Astrocyte (in vitro differentiated cells and primary cell): ENCODE results near the gene TIMM44. TPM values are rescaled to one million over a fixed set of nuclear protein-coding genes. Genes with fewer than 3 reads are reported as not detected.

ENCODE experiments used
- DNase-seq: peaks from one replicate; pipeline ENCODE4 v3.0.0-alpha.2; 2010; ENCODE audit warnings: low read depth
- FAIRE-seq: peaks from 2 replicates; lab custom pipeline; 2011; peaks lifted over from hg19 to GRCh38; lab: Jason Lieb, UNC
- H2AFZ ChIP-seq: 2 replicates; pipeline ENCODE4 v1.6.0; 2012; ENCODE audit warnings: low read depth, low read length, inconsistent platforms
- H3K27ac ChIP-seq: 2 replicates; pipeline ENCODE4 v1.5.1; 2011; ENCODE audit warnings: low read depth, low read length, inconsistent platforms
- H3K27me3 ChIP-seq: 2 replicates; pipeline ENCODE4 v1.6.0; 2011; ENCODE audit warnings: low read length, inconsistent platforms; ENCODE audit not compliant: insufficient read depth
- H3K36me3 ChIP-seq: 2 replicates; pipeline ENCODE4 v1.5.1; 2011; ENCODE audit warnings: low read length, inconsistent platforms; ENCODE audit not compliant: insufficient read depth
- H3K4me1 ChIP-seq: 2 replicates; pipeline ENCODE4 v1.5.1; 2011; ENCODE audit warnings: low read length, inconsistent platforms; ENCODE audit not compliant: insufficient read depth
- H3K4me2 ChIP-seq: 2 replicates; pipeline ENCODE4 v1.6.0; 2012; ENCODE audit warnings: low read length, inconsistent platforms
- H3K4me3 ChIP-seq: 2 replicates; pipeline ENCODE4 v1.5.1; 2011; ENCODE audit warnings: low read depth, mild to moderate bottlenecking, low read length, inconsistent platforms; ENCODE audit not compliant: insufficient read depth
- H3K79me2 ChIP-seq: 2 replicates; pipeline ENCODE4 v1.6.0; 2012; ENCODE audit warnings: mild to moderate bottlenecking, low read length, inconsistent platforms; ENCODE audit not compliant: insufficient read depth
- H3K9ac ChIP-seq: 2 replicates; pipeline ENCODE4 v1.6.0; 2012; ENCODE audit warnings: mild to moderate bottlenecking, low read length, inconsistent platforms
- H3K9me3 ChIP-seq: 2 replicates; pipeline ENCODE4 v1.5.1; 2012; ENCODE audit warnings: low read depth, mild to moderate bottlenecking, low read length, inconsistent platforms; ENCODE audit not compliant: insufficient read depth
- H4K20me1 ChIP-seq: 2 replicates; pipeline ENCODE4 v1.6.0; 2012; ENCODE audit warnings: low read length, inconsistent platforms; ENCODE audit not compliant: insufficient read depth
- H3K27ac Mint-ChIP-seq: one replicate; pipeline ENCODE4 v1.8.0; 2021; ENCODE audit warnings: mild to moderate bottlenecking, mixed read lengths; ENCODE audit not compliant: unreplicated experiment
- H3K27me3 Mint-ChIP-seq: one replicate; pipeline ENCODE4 v1.8.0; 2021; ENCODE audit warnings: low read depth, mixed read lengths; ENCODE audit not compliant: unreplicated experiment
- H3K36me3 Mint-ChIP-seq: one replicate; pipeline ENCODE4 v1.8.0; 2021; ENCODE audit warnings: low read depth, mixed read lengths; ENCODE audit not compliant: unreplicated experiment
- H3K4me1 Mint-ChIP-seq: one replicate; pipeline ENCODE4 v1.8.0; 2021; ENCODE audit warnings: low read depth, mixed read lengths; ENCODE audit not compliant: unreplicated experiment
- H3K4me3 Mint-ChIP-seq: one replicate; pipeline ENCODE4 v1.8.0; 2021; ENCODE audit warnings: mild to moderate bottlenecking, moderate library complexity, mixed read lengths; ENCODE audit not compliant: unreplicated experiment
- H3K9me3 Mint-ChIP-seq: one replicate; pipeline ENCODE4 v1.8.0; 2021; ENCODE audit warnings: mild to moderate bottlenecking, mixed read lengths; ENCODE audit not compliant: unreplicated experiment
- CTCF ChIP-seq: IDR thresholded peaks from 2 replicates; pipeline ENCODE4 v1.5.1; 2011; ENCODE audit warnings: low read depth, mild to moderate bottlenecking, inconsistent platforms, low read length, moderate library complexity; ENCODE audit not compliant: insufficient read depth
- EZH2 ChIP-seq: IDR thresholded peaks from 2 replicates; pipeline ENCODE4 v1.6.1; 2012; ENCODE audit warnings: mild to moderate bottlenecking, low read length, inconsistent platforms; ENCODE audit not compliant: insufficient read depth
- total RNA-seq: library from RNA; stranded (reverse); gene quantifications from 2 replicates; pipeline ENCODE4 v1.2.1, GENCODE V29; 2021

The TIMM44 gene
- total RNA-seq, 1 donor from 2014 or later = 71.1 TPM

GRCh38 chr19:7877249-7877836 is 66.1 kb downstream of the TIMM44 start:
- Mint-ChIP-seq H3K27me3 (peaks cover 14% of the 10 kb centered on the region), H3K9me3 (no peaks in the 10 kb centered on the region), H3K4me1 (peaks cover 4% of the 10 kb centered on the region), H3K27ac (peak overlapping the region; percentile 77), H3K4me3 (peak overlapping the region; percentile 9), H3K36me3 (no peaks in the 10 kb centered on the region)
- peaks cover 12% of the 10 kb centered on the region for H3K27me3 ChIP-seq
- no peaks in the 10 kb centered on the region for H3K79me2 ChIP-seq
- peaks cover 4% of the 10 kb centered on the region for H3K9me3 ChIP-seq
- H3K36me3 ChIP-seq = no peaks in the 10 kb centered on the region
- H3K9ac ChIP-seq = no peak overlapping the region
- H3K4me1 ChIP-seq = peaks cover under 1% of the 10 kb centered on the region
- no peak overlapping the region for H2AFZ ChIP-seq
- no peak for FAIRE-seq
- no peak overlapping the region for H3K4me2 ChIP-seq
- TF ChIP-seq CTCF (no peak), EZH2 (no peak)
- H3K4me3 ChIP-seq = no peak overlapping the region
- no peaks in the 10 kb centered on the region for H4K20me1 ChIP-seq
- no peak for DNase-seq
- H3K27ac ChIP-seq = no peak overlapping the region

Other genes with a start within 250 kb of the TIMM44 start
- gene FCER2, start 241.5 kb downstream of the TIMM44 start, total RNA-seq = not detected in 2 replicates
- gene CLEC4G, start 211.6 kb downstream of the TIMM44 start, total RNA-seq = not detected in 2 replicates
- not detected in 2 replicates for gene CD209, start 196.1 kb downstream of the TIMM44 start, total RNA-seq
- gene CLEC4M, start 180.4 kb downstream of the TIMM44 start, total RNA-seq = not detected in 2 replicates
- 22.1 and 25.7 TPM in 2 replicates for gene EVI5L, start 113.4 kb downstream of the TIMM44 start, total RNA-seq
- 0.55 and 1.3 TPM in 2 replicates for gene PRR36, start 69.3 kb downstream of the TIMM44 start, total RNA-seq
- 6.5 and 6.6 TPM in 2 replicates for gene LRRC8E, start 55.2 kb downstream of the TIMM44 start, total RNA-seq
- gene MAP2K7, start 39.8 kb downstream of the TIMM44 start, total RNA-seq = 20.9 and 22.9 TPM in 2 replicates
- gene TGFBR3L, start 28.8 kb downstream of the TIMM44 start, total RNA-seq = 2.8 and 4.6 TPM in 2 replicates
- 14.7 and 15.2 TPM in 2 replicates for gene SNAPC2, start 23.3 kb downstream of the TIMM44 start, total RNA-seq
- gene CTXN1, start 17.5 kb downstream of the TIMM44 start, total RNA-seq = 49.5 and 55.9 TPM in 2 replicates
- 107 TPM in 2 replicates for gene ELAVL1, start 62.0 kb upstream of the TIMM44 start, total RNA-seq
- not detected in 2 replicates for gene CCL25, start 109.1 kb upstream of the TIMM44 start, total RNA-seq
- gene FBN3, start 205.9 kb upstream of the TIMM44 start, total RNA-seq = 0.53 and 1.00 TPM in 2 replicates